Activated naive CD4-positive, alpha-beta T cell treated with anti-CD3 and anti-CD28 coated beads for 36 hours (primary cell): ENCODE results near the gene NDUFAF4. TPM values are rescaled to one million over a fixed set of nuclear protein-coding genes. Genes with fewer than 3 reads are reported as not detected.

Source experiments
- CTCF ChIA-PET: fragments of 350-600 bp; sonication (Branson Sonifier 250); formaldehyde crosslinking; loops from one replicate; lab custom pipeline; 2021; ENCODE audit warnings: antibody characterized with exemption; lab: Charles Lee
- DNase-seq: peaks from one replicate; pipeline ENCODE4 v3.0.0-alpha.2; 2020
- H3K27ac Mint-ChIP-seq: one replicate; pipeline ENCODE4 v1.8.0; 2021; ENCODE audit warnings: mild to moderate bottlenecking, mixed read lengths
- H3K27me3 Mint-ChIP-seq: one replicate; pipeline ENCODE4 v1.8.0; 2021; ENCODE audit warnings: low read depth, mixed read lengths
- H3K36me3 Mint-ChIP-seq: one replicate; pipeline ENCODE4 v1.8.0; 2021; ENCODE audit warnings: low read depth, mixed read lengths
- H3K4me1 Mint-ChIP-seq: one replicate; pipeline ENCODE4 v1.8.0; 2021; ENCODE audit warnings: low read depth, mixed read lengths
- H3K4me3 Mint-ChIP-seq: one replicate; pipeline ENCODE4 v1.8.0; 2021; ENCODE audit warnings: mild to moderate bottlenecking, moderate library complexity, mixed read lengths
- H3K9me3 Mint-ChIP-seq: one replicate; pipeline ENCODE4 v1.8.0; 2021; ENCODE audit warnings: mixed read lengths
- intact Hi-C: fragments of 100-400 bp; cut with micrococcal nuclease; formaldehyde crosslinking; loops from one replicate; pipeline ENCODE4 v1.15.1; 2023
- total RNA-seq, 2 experiments: library from RNA; stranded (reverse); gene quantifications; one replicate each; pipeline ENCODE4 v1.2.3, GENCODE V29; 2021

Gene NDUFAF4
- total RNA-seq, result 10 to 100 TPM; 49.5 to 53.3 TPM

DNA sequence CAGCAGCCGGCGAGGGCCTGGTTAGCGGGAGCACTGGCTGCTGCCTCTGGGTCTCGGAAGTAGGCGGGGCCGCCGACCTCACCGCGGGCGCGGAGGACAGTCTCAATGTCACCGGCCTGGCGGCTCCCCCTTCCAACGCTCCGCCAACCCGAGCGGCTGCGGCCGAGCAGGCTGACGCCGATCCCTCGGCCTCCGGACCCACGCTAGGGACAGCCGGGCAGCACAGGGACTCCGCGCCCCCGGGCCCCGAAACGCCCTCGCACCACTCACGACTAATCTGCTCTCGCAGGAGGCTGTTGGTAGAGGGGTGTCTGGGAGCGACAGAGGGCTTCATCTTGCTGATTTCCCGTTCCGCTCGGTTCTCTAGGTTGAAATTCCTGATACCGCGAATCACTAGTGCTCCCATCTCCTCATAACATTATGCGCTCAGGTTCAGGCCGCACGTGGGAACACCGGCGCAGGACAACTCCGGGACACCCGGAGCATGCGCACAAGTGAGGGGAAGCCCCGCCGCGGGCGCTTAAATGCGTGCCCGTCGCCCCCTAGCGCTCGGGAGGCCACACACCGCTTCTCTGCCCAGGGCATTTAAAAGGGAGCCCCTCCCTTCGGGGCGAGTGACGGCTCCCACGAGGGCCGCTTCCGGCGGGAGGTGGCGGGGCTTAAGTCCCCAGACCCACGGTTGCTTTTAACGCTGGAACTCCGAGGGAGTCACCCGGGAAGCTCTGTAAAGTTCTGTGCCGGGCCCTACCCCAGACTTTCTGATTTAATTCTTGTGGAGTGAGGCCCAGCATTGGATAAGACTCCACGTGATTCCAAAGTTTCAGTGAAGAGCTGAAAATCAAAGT is at the start of gene NDUFAF4:
TSS of gene NDUFAF4 (minus strand) at position 496 of the 845 bp plus-strand sequence. CDS start at position 406, 90 bp downstream.
- intact Hi-C loops, result loop anchor here (1.0 to 10.0 kb wide), 14 partner anchors 10 to 1935 kb away; partner anchors contain the start of genes GPR63, KLHL32, MANEA and MMS22L
- Mint-ChIP-seq H3K36me3 (peaks cover 4% of the 10 kb centered on the region), H3K9me3 (no peaks in the 10 kb centered on the region), H3K4me3 (peak within 1 kb of the TSS; percentile 91), H3K4me1 (peaks cover 28% of the 10 kb centered on the region), H3K27me3 (peaks cover 9% of the 10 kb centered on the region), H3K27ac (peak within 1 kb of the TSS; percentile 92)
- DNase-seq, result peak; percentile 96
- CTCF ChIA-PET, result interaction anchor here (0.6 to 3.2 kb wide), 17 partner anchors 9 to 380 kb away, joined by 3 to 34 read pairs (median 4); partner anchors contain the start of genes GPR63 and KLHL32

DNA sequence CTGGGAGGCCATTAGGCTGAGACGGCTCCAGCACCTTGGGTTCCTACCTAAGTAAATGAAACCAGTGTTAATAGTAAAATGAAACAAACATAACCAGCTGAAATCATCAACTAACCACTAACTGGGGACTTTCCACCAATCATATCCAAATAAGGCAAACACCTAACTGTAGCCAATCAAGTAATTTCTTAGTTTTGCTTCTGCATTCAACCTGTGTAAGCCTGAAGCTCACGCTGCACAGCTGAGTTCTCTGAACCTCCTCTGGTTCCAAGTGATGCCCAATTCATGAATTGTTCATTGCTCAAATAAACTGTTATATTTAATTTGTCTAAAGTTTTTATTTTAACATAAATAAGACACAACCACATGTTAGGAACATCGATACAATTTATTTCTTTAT is 49.4 kb upstream of the NDUFAF4 start:
- CTCF ChIA-PET, result interaction anchor here (1.1 to 1.8 kb wide), 2 partner anchors 18 to 25 kb away, joined by 4 to 6 read pairs; no protein-coding TSS in a partner anchor
- H3K4me3 Mint-ChIP-seq, result no peak overlapping the region
- peaks cover 1% of the 10 kb centered on the region for H3K36me3 Mint-ChIP-seq
- no peak overlapping the region for H3K27ac Mint-ChIP-seq
- no peaks in the 10 kb centered on the region for H3K9me3 Mint-ChIP-seq
- H3K4me1 Mint-ChIP-seq, result peaks cover 4% of the 10 kb centered on the region
- no peaks in the 10 kb centered on the region for H3K27me3 Mint-ChIP-seq
- no peak for DNase-seq
- intact Hi-C loops, result loop anchor here (2.0 kb wide), 2 partner anchors 40 to 48 kb away; no protein-coding TSS in a partner anchor

DNA sequence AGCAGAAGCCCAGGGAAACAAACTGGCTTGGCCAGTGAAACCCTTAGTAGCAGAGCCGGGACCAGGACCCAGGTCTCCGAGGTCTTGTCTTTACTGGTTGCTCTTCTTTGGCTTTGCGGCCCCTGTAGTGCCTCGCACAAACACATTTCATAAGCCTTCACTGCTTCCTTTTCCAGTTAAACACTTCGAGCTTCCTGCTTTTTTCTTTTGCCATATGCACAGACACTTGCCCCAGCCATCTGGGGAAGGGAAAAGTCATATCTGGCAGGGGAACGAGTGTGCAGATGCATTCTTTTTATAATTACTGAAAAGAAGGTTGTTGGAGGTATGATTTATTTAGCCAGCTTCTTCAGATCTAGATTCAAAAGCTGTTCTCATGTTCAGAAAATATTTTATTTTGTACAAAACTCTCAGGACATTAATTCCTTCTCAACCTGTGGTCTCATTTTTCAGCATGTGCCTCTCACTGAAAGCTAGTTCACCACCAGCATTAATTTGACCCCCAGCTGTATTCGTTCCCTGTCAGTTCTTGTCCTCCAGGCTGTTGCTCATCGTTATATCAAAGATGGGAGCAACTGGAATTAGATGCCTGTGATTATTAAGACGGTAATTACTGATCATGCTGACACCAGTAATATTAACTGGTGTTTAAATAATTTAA is 46.0 kb upstream of the NDUFAF4 start:
- DNase-seq, result no peak
- H3K4me1 Mint-ChIP-seq, result peaks cover 12% of the 10 kb centered on the region
- intact Hi-C loops, result no loop called here
- no peaks in the 10 kb centered on the region for H3K9me3 Mint-ChIP-seq
- peaks cover under 1% of the 10 kb centered on the region for H3K36me3 Mint-ChIP-seq
- H3K4me3 Mint-ChIP-seq, result no peak overlapping the region
- no peaks in the 10 kb centered on the region for H3K27me3 Mint-ChIP-seq
- CTCF ChIA-PET, result interaction anchor here (1.1 kb wide), 1 partner anchor 44 kb away, joined by 3 read pairs; no protein-coding TSS in a partner anchor
- no peak overlapping the region for H3K27ac Mint-ChIP-seq

DNA sequence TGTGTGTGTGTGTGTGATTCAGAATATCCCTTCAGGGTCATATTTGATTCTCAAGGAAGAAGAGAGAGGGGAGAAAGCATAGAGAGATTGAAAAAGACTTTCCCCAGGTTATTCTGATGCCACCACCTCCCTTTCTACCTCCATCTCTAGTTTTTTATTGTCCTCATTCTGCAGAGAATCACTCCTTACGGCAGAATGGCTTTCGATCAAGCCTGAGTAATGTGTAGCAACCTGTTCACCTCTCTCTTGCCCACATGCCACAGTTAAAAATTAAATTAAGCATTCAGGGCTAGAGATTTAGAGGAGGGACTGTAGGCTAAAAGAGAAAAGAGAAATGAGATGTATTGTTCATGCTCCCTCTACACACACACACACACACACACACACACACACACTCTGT is 45.0 kb upstream of the NDUFAF4 start:
- Mint-ChIP-seq H3K4me1 (peaks cover 12% of the 10 kb centered on the region), H3K27ac (no peak overlapping the region), H3K36me3 (no peaks in the 10 kb centered on the region), H3K27me3 (no peaks in the 10 kb centered on the region), H3K4me3 (no peak overlapping the region), H3K9me3 (no peaks in the 10 kb centered on the region)
- DNase-seq, result no peak
- intact Hi-C loops, result no loop called here
- CTCF ChIA-PET, result interaction anchor here (0.6 to 1.1 kb wide), 3 partner anchors 25 to 1262 kb away, joined by 3 to 4 read pairs (median 3); no protein-coding TSS in a partner anchor

DNA sequence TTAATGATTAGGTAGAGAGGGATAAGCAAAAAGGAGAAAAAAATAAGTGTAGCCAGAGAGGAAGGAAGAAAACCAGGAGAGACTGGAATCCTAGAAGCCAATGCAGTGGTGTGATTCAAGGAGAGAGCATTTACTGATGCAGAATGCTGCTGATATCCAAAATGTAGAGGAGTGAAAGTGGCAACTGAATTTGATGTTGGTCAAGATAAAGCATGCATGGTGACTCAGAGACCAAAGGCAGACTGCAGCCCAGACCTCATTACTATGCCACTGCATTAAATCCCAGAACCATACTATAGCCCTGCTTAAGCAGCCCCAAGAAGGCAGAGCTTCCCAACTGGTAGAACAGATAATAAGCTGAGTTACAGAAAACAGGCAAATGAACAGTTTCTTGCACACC is 42.6 kb upstream of the NDUFAF4 start:
- DNase-seq, result no peak
- Mint-ChIP-seq H3K4me3 (no peak overlapping the region), H3K27me3 (no peaks in the 10 kb centered on the region), H3K4me1 (peaks cover 8% of the 10 kb centered on the region), H3K36me3 (no peaks in the 10 kb centered on the region), H3K9me3 (no peaks in the 10 kb centered on the region), H3K27ac (no peak overlapping the region)
- CTCF ChIA-PET, result no interaction called here
- intact Hi-C loops, result no loop called here

DNA sequence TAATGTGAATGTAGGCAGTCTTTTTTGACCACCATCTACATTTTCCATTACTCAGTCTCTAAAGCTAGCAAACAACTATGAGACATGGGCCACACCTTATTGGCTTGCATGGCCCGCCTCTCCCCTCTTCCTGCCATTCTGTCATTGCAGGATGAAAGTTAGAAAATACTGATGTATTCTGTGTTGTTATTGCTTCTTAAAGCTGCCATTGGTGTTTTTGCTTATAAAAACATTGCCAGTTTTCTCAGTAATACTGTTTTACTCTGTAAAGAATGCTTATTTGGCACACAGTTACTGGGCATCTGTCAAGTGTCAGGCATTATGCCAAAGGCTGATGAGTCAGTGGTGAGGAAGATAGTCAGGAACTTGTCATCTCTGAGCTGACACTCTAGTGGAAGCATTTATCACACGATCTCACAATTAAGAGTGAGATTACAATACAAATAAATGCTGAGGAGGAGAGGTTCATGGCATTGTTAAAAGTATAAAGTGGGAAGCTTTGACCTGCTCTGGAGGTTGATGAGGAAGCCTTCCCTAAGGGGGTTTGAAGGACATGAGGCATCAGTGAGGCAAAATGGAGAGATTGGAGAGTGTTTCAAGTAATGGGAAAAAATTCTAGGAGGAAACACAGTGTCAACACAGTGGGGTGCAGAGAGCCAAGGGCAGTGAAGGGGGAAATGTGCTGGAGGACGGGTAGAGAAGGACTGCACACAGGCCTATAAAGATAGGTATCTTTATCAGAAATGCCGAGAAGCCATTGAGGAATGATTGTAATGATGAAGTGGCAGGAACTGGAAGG is 41.5 kb upstream of the NDUFAF4 start:
- CTCF ChIA-PET, result no interaction called here

DNA sequence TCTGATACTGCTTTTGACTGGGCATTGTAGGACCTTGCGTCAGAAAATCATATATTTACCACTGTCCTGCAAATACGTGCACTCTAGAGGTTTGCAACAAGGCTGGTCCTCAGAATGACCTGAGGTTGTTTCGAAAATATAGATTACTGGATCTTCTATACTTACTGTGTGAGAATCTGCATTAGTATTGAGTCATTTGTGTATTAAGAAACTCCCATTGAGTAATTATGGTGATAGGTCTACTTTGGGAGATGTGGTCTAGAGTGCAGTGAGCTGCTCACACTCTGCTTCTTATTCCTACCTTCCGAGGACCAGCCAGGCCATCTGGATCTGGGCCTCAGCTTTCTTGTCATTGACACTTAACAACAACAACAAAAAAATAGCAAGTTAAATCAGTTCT is 36.4 kb upstream of the NDUFAF4 start:
- Mint-ChIP-seq H3K36me3 (no peaks in the 10 kb centered on the region), H3K4me3 (no peak overlapping the region), H3K27me3 (peaks cover 3% of the 10 kb centered on the region), H3K27ac (no peak overlapping the region), H3K9me3 (no peaks in the 10 kb centered on the region), H3K4me1 (peaks cover 2% of the 10 kb centered on the region)
- CTCF ChIA-PET, result interaction anchor here (0.8 kb wide), 1 partner anchor 21 kb away, joined by 3 read pairs; no protein-coding TSS in a partner anchor
- no peak for DNase-seq
- intact Hi-C loops, result no loop called here

More for the DNA sequence above, 41.5 kb upstream of the NDUFAF4 start:
- no peaks in the 10 kb centered on the region for H3K27me3 Mint-ChIP-seq
- no peaks in the 10 kb centered on the region for H3K9me3 Mint-ChIP-seq
- H3K36me3 Mint-ChIP-seq, result no peaks in the 10 kb centered on the region
- intact Hi-C loops, result no loop called here
- peaks cover 8% of the 10 kb centered on the region for H3K4me1 Mint-ChIP-seq
- no peak overlapping the region for H3K4me3 Mint-ChIP-seq
- no peak overlapping the region for H3K27ac Mint-ChIP-seq
- DNase-seq, result peak; percentile 59

DNA sequence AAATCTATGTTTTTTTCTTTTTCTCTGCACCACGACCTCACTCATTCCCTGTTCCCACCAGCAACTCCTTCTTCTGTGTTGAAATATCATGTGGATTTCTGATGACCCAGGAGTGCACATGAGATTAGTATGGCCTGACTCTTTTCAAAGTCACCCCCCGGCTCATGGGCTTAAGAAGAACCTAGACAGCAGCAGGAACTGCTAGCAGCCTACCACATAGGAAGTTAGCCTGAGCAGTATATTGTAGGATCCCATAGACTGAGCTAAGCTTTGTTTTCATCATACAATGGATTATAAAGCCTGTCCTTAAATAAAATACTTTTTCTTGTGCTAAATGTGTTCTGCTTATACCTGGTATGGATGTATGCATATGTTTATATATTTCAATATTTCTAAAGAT is 33.5 kb upstream of the NDUFAF4 start:
- no peak overlapping the region for H3K4me3 Mint-ChIP-seq
- intact Hi-C loops, result no loop called here
- no peaks in the 10 kb centered on the region for H3K36me3 Mint-ChIP-seq
- no peak for DNase-seq
- CTCF ChIA-PET, result no interaction called here
- H3K27me3 Mint-ChIP-seq, result peaks cover 3% of the 10 kb centered on the region
- no peaks in the 10 kb centered on the region for H3K9me3 Mint-ChIP-seq
- H3K27ac Mint-ChIP-seq, result no peak overlapping the region
- peaks cover 2% of the 10 kb centered on the region for H3K4me1 Mint-ChIP-seq

DNA sequence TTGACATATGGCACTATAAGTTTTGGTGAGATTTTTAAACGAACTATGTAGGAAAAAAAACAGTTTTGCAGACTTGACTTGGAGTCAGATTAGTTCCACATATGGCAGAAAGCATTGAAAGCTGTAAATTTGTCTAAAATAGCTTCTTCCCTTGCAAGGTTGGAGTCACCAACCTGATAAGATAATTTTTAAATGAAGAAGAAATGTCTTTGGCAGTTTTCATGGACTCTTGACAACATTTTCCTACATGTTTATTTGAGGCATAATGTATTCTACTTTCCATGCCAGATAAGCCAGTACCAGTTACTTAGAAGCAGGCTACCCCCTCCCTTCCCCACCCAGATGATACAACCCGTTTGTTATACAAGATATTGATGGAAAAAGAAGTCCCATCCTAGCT is 32.0 kb upstream of the NDUFAF4 start:
- intact Hi-C loops, result loop anchor here (10.0 kb wide), 1 partner anchor 1905 kb away; the partner anchor contains the start of gene POU3F2
- Mint-ChIP-seq H3K4me3 (no peak overlapping the region), H3K27me3 (peaks cover 3% of the 10 kb centered on the region), H3K9me3 (no peaks in the 10 kb centered on the region), H3K27ac (no peak overlapping the region), H3K4me1 (peaks cover 11% of the 10 kb centered on the region), H3K36me3 (no peaks in the 10 kb centered on the region)
- DNase-seq, result no peak
- CTCF ChIA-PET, result no interaction called here

DNA sequence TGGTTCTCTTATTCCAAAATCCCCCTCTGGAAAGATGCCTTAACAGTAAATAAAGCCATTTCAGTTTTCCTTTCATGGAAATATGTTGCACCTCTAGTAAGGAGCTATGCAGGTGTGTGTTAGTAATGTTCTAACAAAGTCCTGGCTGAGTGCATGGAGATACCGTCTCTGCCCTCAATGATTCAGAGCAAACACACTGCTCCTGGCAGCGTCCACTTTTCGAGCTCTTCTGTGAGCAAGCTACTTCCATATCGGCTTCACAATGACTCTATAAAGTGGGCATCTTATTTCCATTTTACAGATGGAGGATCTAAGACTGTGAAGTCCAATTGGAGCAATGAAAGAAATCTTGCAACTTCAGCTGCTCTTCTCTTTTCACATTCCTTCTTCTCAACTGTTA is 30.0 kb upstream of the NDUFAF4 start:
- Mint-ChIP-seq H3K27ac (no peak overlapping the region), H3K36me3 (no peaks in the 10 kb centered on the region), H3K4me3 (no peak overlapping the region), H3K4me1 (peaks cover 22% of the 10 kb centered on the region), H3K9me3 (no peaks in the 10 kb centered on the region), H3K27me3 (peaks cover 3% of the 10 kb centered on the region)
- no peak for DNase-seq
- CTCF ChIA-PET, result interaction anchor here (0.7 to 1.3 kb wide), 3 partner anchors 13 to 322 kb away, joined by 3 read pairs; partner anchors contain the start of gene NDUFAF4
- intact Hi-C loops, result loop anchor here (10.0 kb wide), 1 partner anchor 1907 kb away; the partner anchor contains the start of gene POU3F2

DNA sequence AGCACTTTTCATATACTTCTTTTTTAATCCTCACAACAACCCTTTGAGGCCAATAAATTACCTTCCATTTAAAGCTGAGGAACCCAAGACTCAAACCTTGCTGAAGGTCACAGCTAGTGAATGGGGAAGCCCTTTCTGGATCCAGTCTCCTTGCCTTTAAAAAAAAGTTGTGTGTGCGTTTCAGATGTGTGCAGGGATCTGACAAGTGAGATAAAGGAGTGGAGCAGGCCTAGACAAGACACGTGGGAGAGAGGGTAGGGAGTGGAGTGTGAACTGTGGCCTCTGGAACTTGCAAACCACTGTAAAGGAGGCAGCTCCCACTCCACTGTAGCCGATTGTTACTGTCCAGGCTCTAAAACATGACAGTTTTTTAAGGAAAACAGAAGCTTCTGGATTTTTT is 28.7 kb upstream of the NDUFAF4 start:
- Mint-ChIP-seq H3K4me3 (no peak overlapping the region), H3K9me3 (no peaks in the 10 kb centered on the region), H3K36me3 (no peaks in the 10 kb centered on the region), H3K27ac (no peak overlapping the region), H3K4me1 (peaks cover 33% of the 10 kb centered on the region), H3K27me3 (peaks cover 3% of the 10 kb centered on the region)
- intact Hi-C loops, result loop anchor here (10.0 kb wide), 1 partner anchor 1908 kb away; the partner anchor contains the start of gene POU3F2
- no peak for DNase-seq
- CTCF ChIA-PET, result interaction anchor here (1.2 kb wide), 1 partner anchor 133 kb away, joined by 3 read pairs; no protein-coding TSS in a partner anchor
